ENCODE data around the gene ENTPD2. TPM values are rescaled to one million over a fixed set of nuclear protein-coding genes. Genes with fewer than 3 reads are reported as not detected.
A peak's percentile ranks its signal among the peaks of the same experiment; 100 is the strongest.
"Not testable (repeated sequence)": the region's sequence is repeated elsewhere in the genome, so short reads cannot be mapped to it uniquely, and the experiment has no call there.

The ENTPD2 gene
- polyA plus RNA-seq, 4 donors = 2.8 to 6.0 (median 5.1) TPM

GRCh38 chr9:137065336-137065967, 11.6 kb upstream of the ENTPD2 start:
- no peak for DNase-seq (ENCODE audit: low read depth in 4 of 4, low spot score in 2 of 4)

- DNase-seq (ENCODE audit: low read depth in 4 of 4, low spot score in 2 of 4) = no peak
Measured at GRCh38 chr9:137064880-137065164, 11.0 kb upstream of the ENTPD2 start.

- DNase-seq (ENCODE audit: low read depth in 4 of 4, low spot score in 2 of 4) = no peak
Measured at GRCh38 chr9:137064027-137064879, 10.4 kb upstream of the ENTPD2 start.

GRCh38 chr9:137063311-137064026, 9.6 kb upstream of the ENTPD2 start:
- no peak for DNase-seq (ENCODE audit: low read depth in 4 of 4, low spot score in 2 of 4)

GRCh38 chr9:137062798-137063197, 8.9 kb upstream of the ENTPD2 start:
- not testable (repeated sequence) for DNase-seq (ENCODE audit: low read depth in 4 of 4, low spot score in 2 of 4)

- no peak for DNase-seq (ENCODE audit: low read depth in 4 of 4, low spot score in 2 of 4)
Measured at GRCh38 chr9:137062384-137062783, 8.5 kb upstream of the ENTPD2 start.

- no peak for DNase-seq (ENCODE audit: low read depth in 4 of 4, low spot score in 2 of 4)
Measured at GRCh38 chr9:137058521-137059234, 4.8 kb upstream of the ENTPD2 start.

GRCh38 chr9:137057545-137057944, 3.7 kb upstream of the ENTPD2 start:
- DNase-seq (ENCODE audit: low read depth in 4 of 4, low spot score in 2 of 4) = no peak

GRCh38 chr9:137056739-137057415, 3.0 kb upstream of the ENTPD2 start:
- DNase-seq (ENCODE audit: low read depth in 4 of 4, low spot score in 2 of 4) = no peak

- DNase-seq (ENCODE audit: low read depth in 4 of 4, low spot score in 2 of 4) = peak in 1 of 4 donors; percentile 62
Measured at GRCh38 chr9:137055385-137056364, 1.8 kb upstream of the ENTPD2 start.

GRCh38 chr9:137054932-137055384, 1.1 kb upstream of the ENTPD2 start:
- no peak for DNase-seq (ENCODE audit: low read depth in 4 of 4, low spot score in 2 of 4)

- no peak for DNase-seq (ENCODE audit: low read depth in 4 of 4, low spot score in 2 of 4)
Measured at GRCh38 chr9:137052998-137053943, 590 bp downstream of the ENTPD2 start.

- DNase-seq (ENCODE audit: low read depth in 4 of 4, low spot score in 2 of 4) = no peak
Measured at GRCh38 chr9:137052293-137052692, 1.6 kb downstream of the ENTPD2 start.

- DNase-seq (ENCODE audit: low read depth in 4 of 4, low spot score in 2 of 4) = no peak
Measured at GRCh38 chr9:137051145-137051724, 2.6 kb downstream of the ENTPD2 start.

- DNase-seq (ENCODE audit: low read depth in 4 of 4, low spot score in 2 of 4) = no peak
Measured at GRCh38 chr9:137050570-137050969, 3.3 kb downstream of the ENTPD2 start.

GRCh38 chr9:137049544-137050449, 4.1 kb downstream of the ENTPD2 start:
- no peak for DNase-seq (ENCODE audit: low read depth in 4 of 4, low spot score in 2 of 4)

All from left renal cortex interstitium (tissue), 4 donors.